ENCODE data around the gene INTS2. TPM values are rescaled to one million over a fixed set of nuclear protein-coding genes. Genes with fewer than 3 reads are reported as not detected.
"Not testable (repeated sequence)": the region's sequence is repeated elsewhere in the genome, so short reads cannot be mapped to it uniquely, and the experiment has no call there.

INTS2 gene
- total RNA-seq, 4 donors from 2014 or later, result 6.7 to 13.2 (median 10.2) TPM

DNA sequence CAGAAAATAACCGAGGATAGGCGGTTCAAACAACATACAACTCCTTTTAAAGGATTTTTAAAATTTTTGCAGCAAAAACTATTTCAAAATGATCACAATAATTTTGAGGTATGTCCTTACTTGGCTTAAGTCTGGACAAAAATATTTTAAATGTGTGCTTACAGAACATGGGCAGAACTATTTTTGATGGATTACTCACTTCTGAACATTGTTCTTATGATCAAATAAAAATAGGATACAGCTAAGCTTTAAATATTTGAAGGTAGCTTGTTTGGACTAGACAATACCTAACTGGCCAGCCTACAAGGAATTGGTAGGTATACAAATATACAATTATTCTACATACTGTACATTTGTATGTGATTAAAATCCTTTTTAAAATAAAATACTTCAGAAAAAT, 14.3 kb upstream of the INTS2 start:
- Histone ChIP-seq H3K27ac (no peak overlapping the region), H3K4me3 (no peak overlapping the region), H3K27me3 (no peaks in the 10 kb centered on the region), H3K36me3 (peaks cover 0 to 44% (median 0%) of the 10 kb centered on the region in 3 donors), H3K9me3 (no peaks in the 10 kb centered on the region), H3K4me1 (no peaks in the 10 kb centered on the region)
- TF ChIP-seq POLR2A (IDR thresholded peaks at IDR 0.05) (no peak), CTCF (IDR thresholded peaks at IDR 0.05) (no peak)
- no peak for DNase-seq

DNA sequence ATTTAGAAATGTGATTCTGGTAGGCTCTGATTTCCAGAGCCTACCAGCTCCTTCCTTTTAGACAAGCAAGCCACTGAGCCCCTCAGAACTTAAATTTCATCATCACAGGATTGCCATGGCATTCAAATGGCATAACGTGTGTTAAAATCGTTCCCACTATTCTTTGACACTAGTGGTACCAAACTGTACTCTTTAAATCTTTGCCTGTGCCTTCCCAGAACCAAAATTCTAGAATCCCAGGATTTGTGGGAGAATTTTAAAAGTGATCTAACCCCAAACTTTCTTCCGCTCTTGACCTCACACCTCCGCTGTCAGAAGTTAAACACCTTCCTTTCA, 287 bp upstream of the INTS2 start:
- Histone ChIP-seq H3K4me1 (peaks cover 0 to 11% (median 6%) of the 10 kb centered on the region in 4 donors), H3K27ac (peak overlapping the region; percentile 77 to 90 (median 86)), H3K4me3 (peak overlapping the region; percentile 59 to 85 (median 69)), H3K36me3 (peaks cover 0 to 16% (median 0%) of the 10 kb centered on the region in 3 donors), H3K9me3 (no peaks in the 10 kb centered on the region), H3K27me3 (no peaks in the 10 kb centered on the region)
- no peak for TF ChIP-seq POLR2A (IDR thresholded peaks at IDR 0.05)
- peak in 1 of 6 experiments; percentile 5 for TF ChIP-seq CTCF (IDR thresholded peaks at IDR 0.05)
- DNase-seq, result no peak

- no peak for TF ChIP-seq CTCF (IDR thresholded peaks at IDR 0.05)
- TF ChIP-seq POLR2A (IDR thresholded peaks at IDR 0.05), result no peak
- H3K9me3 ChIP-seq, result no peaks in the 10 kb centered on the region
- peak overlapping the region; percentile 77 to 90 (median 86) for H3K27ac ChIP-seq
- DNase-seq, result no peak
- H3K4me3 ChIP-seq, result peak overlapping the region; percentile 59 to 85 (median 69)
- peaks cover 0 to 11% (median 6%) of the 10 kb centered on the region in 4 donors for H3K4me1 ChIP-seq
- H3K36me3 ChIP-seq, result peaks cover 0 to 19% (median 0%) of the 10 kb centered on the region in 3 donors
- no peaks in the 10 kb centered on the region for H3K27me3 ChIP-seq
Observed at GRCh38 chr17:61926826-61927207, 965 bp downstream of the INTS2 start.

GRCh38 chr17:61915162-61915561, 12.6 kb downstream of the INTS2 start:
- not testable (repeated sequence) for H3K4me1 ChIP-seq, H3K9me3 ChIP-seq, H3K27me3 ChIP-seq, DNase-seq, H3K4me3 ChIP-seq, H3K27ac ChIP-seq
- peaks cover 0 to 44% (median 0%) of the 10 kb centered on the region in 3 donors for H3K36me3 ChIP-seq

GRCh38 chr17:61908292-61909037, 19.3 kb downstream of the INTS2 start:
- peaks cover 0 to 37% (median 0%) of the 10 kb centered on the region in 3 donors for H3K36me3 ChIP-seq
- no peak for DNase-seq
- TF ChIP-seq POLR2A (IDR thresholded peaks at IDR 0.05) (no peak), CTCF (IDR thresholded peaks at IDR 0.05) (no peak)

GRCh38 chr17:61907361-61907760, 20.4 kb downstream of the INTS2 start:
- H3K27ac ChIP-seq, result no peak overlapping the region
- H3K4me1 ChIP-seq, result no peaks in the 10 kb centered on the region
- H3K4me3 ChIP-seq, result no peak overlapping the region
- peaks cover 0 to 39% (median 0%) of the 10 kb centered on the region in 3 donors for H3K36me3 ChIP-seq
- no peak for DNase-seq
- H3K27me3 ChIP-seq, result no peaks in the 10 kb centered on the region
- no peaks in the 10 kb centered on the region for H3K9me3 ChIP-seq
- TF ChIP-seq CTCF (IDR thresholded peaks at IDR 0.05) (no peak), POLR2A (IDR thresholded peaks at IDR 0.05) (no peak)

More at GRCh38 chr17:61908292-61909037, 19.3 kb downstream of the INTS2 start:
- Histone ChIP-seq H3K27ac (no peak overlapping the region), H3K9me3 (no peaks in the 10 kb centered on the region), H3K27me3 (no peaks in the 10 kb centered on the region), H3K4me1 (no peaks in the 10 kb centered on the region), H3K4me3 (no peak overlapping the region)

Measured in Peyer's patch (tissue), 4 donors.